Stimulated activated CD8-positive, alpha-beta memory T cell treated with anti-CD3 and anti-CD28 coated beads, Interleukin-7, amount 100 ng/mL, for 1 hour (primary cell): ENCODE results near the gene ANXA8L1.
"Not testable (repeated sequence)": the region's sequence is repeated elsewhere in the genome, so short reads cannot be mapped to it uniquely, and the experiment has no call there.

Experiments used
- DNase-seq, 2 donors: peaks; one replicate each; pipeline ENCODE4 v3.0.0-alpha.2; 2020; ENCODE audit warnings: low read depth in 2 of 2

ANXA8L1 gene

DNA sequence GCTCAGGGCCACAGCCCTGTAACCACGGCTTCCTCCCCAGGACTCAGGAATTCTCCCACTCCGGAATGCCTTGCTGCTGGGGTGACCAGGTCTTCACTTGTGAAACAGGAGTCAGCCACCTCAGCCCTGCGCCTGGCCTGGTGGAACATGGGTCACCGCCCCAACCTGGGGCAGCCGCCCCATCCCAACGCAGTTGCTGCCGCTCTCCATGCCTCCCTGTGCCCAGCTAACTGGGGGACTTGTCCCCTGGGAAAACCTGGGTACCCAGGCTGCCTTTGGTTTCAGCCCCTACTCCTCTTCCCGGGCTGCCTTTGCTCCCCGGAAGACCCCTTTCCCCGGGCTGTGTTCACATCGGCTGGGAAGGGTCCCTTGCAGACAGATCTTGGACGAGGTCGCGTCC is 22.2 kb downstream of the ANXA8L1 start:
- not testable (repeated sequence) for DNase-seq

DNA sequence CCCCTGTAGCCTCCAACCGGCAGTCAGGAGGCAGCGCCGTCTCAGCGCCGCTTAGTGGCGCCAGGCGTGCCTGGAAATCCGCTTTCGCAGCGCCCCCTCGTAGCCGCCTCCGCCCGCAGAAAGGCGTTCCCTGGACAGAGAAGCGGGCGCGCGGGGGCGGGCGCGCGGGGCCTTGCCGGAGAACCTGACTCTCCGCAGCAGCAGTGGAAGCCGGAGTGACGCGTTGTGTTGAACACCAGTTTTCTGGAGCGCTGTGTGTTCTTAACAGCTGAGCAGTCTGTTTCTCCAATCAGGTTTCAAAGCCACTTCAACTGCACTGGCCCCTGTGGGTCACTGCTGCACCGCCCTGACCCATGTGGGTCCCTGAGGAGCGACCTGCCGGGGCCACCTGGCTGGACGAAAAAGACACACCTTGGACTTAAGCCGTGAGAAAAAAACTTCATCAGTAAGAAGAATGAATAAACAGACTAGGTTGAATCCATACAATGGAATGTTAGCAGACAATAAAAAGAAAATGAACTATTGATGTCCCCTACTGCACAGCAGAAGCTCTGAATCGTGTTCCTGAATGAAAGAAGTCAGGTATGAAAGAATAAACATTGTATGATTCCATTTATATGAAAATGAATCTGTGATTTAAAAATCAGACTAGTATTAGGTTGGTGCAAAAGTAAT is 22.8 kb downstream of the ANXA8L1 start:
- not testable (repeated sequence) for DNase-seq

DNA sequence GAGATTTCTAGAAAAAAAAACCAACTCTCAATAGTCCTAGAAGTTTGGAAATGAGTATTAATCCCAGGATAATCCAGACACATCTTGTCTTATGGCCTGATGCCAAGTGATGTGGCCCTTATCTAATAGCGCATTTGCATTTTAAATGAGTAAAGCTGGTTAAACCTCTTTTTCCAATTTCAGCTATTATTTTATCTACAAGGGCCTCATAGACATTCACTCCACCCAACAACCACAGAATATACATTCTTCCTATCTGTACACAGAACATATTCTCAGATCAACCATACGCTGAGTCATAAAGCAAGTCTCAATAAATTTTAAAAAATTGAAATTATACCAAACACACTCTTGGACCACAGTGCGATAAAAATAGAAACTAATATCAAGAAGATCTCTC is 34.0 kb downstream of the ANXA8L1 start:
- not testable (repeated sequence) for DNase-seq

DNA sequence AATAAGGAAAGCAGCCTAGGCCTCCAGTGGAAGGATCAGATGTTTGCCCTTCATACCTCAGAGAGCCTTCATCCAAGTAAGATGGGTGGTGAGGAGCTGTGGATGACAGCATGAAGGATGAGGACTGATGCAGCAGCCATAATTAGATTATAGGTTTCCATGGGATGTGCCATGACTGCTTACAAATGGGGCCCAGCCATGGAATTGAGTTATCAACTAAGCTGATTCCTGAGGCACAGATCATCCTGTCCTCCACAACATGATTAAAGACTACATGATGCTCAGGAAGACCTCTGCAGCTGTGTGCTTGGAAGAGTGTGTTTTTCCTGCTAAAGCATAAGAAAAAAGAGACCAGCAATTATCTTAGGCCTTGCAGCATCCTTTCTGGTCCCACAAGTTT is 35.5 kb downstream of the ANXA8L1 start:
- DNase-seq, result not testable (repeated sequence)

- not testable (repeated sequence) for DNase-seq
These were observed 37.1 kb downstream of the ANXA8L1 start for GRCh38 chr10:46412665-46413064.

DNA sequence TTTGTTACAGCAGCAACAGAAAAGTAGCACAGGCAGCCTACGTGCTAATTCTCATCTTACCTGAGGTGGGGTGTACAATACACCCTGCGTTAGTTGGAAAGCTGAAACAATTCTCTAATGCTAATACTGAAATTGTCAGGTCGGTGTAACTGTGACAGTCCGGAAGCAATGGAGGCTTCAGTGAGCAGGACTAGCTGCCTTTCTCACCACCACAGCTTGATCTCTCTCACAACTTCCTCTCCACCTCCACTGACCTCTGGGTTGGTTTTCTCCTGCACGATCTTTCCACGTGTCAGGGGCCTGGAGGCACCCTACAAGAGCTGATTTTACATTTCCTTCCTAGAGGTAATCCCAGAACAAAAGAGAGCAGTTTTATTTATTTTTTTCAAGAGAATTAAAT is 39.7 kb downstream of the ANXA8L1 start:
- DNase-seq, result not testable (repeated sequence)

DNA sequence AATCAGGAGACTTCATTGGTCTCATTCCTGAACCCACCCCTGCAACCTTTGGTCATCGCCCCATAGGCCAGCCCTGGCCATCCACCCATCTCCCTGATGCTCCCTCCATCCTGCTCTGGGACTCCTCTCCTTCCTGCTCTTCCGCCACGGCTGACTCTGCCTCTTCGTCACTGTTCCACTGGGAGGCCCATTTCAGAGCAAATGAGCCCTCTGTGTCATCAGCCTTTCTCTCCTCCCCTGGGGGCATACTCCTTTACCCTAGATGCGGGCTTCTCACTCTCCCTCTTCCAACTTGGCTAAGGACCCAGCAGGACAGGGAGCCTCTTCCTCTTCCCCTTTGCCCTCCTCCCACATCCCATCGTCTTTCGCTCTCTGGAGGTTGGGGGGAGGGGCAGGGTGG is 42.7 kb downstream of the ANXA8L1 start:
- DNase-seq, result not testable (repeated sequence)

DNA sequence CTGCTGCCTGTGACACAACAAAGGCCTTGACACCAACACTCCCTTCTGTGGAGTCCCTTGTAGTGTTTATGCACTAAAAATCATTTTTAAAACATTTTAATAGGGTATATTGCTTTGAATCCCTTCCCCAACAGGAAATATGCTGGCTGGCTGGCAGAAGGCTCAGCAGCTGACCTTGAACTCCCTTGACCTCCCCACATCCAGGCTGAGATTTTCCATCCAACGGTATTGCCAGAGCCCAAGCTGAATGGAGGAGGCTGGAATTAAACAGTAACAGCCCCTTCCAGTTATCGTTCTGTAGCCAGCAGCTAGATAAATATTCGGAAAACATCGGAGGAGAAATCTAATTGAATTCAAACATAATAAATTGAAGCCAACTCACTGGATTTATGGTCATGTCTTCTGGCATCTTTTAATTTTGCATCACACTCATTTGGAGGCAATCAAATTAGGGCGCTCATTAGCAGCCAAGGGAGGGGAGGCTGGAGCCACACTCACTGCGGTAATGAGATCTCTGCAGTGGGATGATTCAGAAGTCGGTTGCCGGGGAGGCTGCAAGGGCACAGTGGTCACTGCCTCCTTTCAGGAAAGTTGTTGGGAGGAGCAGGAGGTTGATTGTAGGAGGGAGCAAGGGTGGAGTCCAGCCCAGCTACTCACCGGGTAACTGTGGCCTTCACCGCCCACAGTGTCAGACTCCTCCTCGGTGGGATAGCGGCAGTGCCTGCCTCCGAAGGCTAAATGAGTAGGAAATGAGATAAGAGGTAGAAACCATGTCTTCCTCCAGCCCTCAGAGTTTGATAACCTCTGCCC is 44.2 kb downstream of the ANXA8L1 start:
- DNase-seq, result not testable (repeated sequence)

DNA sequence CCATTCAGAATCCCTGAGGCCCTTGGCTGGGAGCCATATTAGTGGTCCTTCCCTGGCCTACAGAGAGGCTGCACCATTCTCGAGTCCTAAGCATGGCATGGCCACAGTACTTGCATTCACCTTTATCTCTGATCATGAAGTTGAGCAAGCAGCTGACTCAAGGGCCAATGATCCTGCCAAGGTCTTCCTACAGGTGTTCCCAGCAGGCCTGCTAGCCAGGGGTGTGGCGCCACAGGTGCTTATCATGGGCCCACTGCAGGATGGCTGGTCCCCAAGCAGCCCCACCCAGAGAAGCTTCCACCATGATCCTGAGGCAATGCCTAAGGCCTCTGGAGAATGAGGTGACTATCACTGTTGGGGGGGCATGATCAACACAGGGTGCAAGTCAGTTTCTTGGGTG is 48.0 kb downstream of the ANXA8L1 start:
- DNase-seq, result not testable (repeated sequence)

DNA sequence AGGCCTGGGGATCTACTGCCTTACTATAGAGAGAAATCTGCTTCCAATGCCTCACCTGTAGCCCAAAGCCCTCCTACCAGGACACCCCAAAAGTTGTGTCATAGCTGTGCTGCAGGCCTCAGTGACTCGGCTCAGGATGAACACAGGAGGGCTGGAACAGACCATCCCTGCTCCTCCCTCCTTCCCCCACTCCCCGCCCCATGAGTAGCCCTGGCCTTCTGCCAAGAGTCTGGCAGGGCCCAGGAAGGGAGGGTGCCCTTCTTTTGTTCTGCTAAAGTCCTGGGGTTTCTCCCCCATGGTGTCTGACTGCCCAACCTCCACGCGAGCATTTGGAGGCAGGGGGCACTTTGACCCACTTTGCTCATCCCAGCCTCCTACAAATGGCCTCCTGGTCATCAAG is 65.4 kb downstream of the ANXA8L1 start:
- not testable (repeated sequence) for DNase-seq
